OCI-LY7 (cell line): Measurements from ENCODE around the gene PLCB1. TPM values are rescaled to one million over a fixed set of nuclear protein-coding genes. Genes with fewer than 3 reads are reported as not detected.
A peak's percentile ranks its signal among the peaks of the same experiment; 100 is the strongest.
"Not testable (repeated sequence)": the region's sequence is repeated elsewhere in the genome, so short reads cannot be mapped to it uniquely, and the experiment has no call there.

ENCODE experiments used
- BruUV-seq: library from RNA; stranded (reverse); fragments of 400-500 nt; replicated peaks from 2 replicates; lab custom pipeline; 2021; lab: Mats Ljungman, UMichigan
- CTCF ChIA-PET: fragments of 300-600 bp; sonication (Branson Sonifier 250); formaldehyde crosslinking; loops from one replicate; lab custom pipeline; 2022; ENCODE audit warnings: antibody characterized with exemption; ENCODE audit not compliant: unreplicated experiment; lab: Charles Lee
- POLR2A ChIA-PET: fragments of 300-600 bp; sonication (Branson Sonifier 250); formaldehyde crosslinking; loops from one replicate; lab custom pipeline; 2022; ENCODE audit warnings: antibody characterized with exemption; lab: Charles Lee
- DNase-seq: peaks from one replicate; pipeline ENCODE4 v3.0.0-alpha.2; 2015; ENCODE audit warnings: low spot score
- H2AFZ ChIP-seq: fragments of 200-600 bp; sonication (generic), shearing (Covaris generic); 2 replicates; pipeline ENCODE4 v1.6.1; 2014; ENCODE audit warnings: mild to moderate bottlenecking, antibody characterized with exemption, low read length, moderate library complexity
- H3K27ac ChIP-seq: fragments of 200-600 bp; sonication (generic); 2 replicates; pipeline ENCODE4 v1.5.1; 2014; ENCODE audit warnings: mixed run types, low read depth, mild to moderate bottlenecking, moderate library complexity, low read length, inconsistent platforms; ENCODE audit not compliant: poor library complexity, severe bottlenecking
- H3K36me3 ChIP-seq: fragments of 200-600 bp; sonication (generic); 2 replicates; pipeline ENCODE4 v1.6.1; 2014; ENCODE audit warnings: mild to moderate bottlenecking, antibody characterized with exemption, low read length, moderate library complexity, mixed read lengths; ENCODE audit not compliant: insufficient read depth
- H3K4me1 ChIP-seq: fragments of 200-600 bp; sonication (generic); 2 replicates; pipeline ENCODE4 v1.5.1; 2014; ENCODE audit warnings: mild to moderate bottlenecking, low read length; ENCODE audit not compliant: insufficient read depth, poor library complexity, severe bottlenecking
- H3K4me2 ChIP-seq: fragments of 200-600 bp; sonication (generic); 2 replicates; pipeline ENCODE4 v1.6.1; 2014; ENCODE audit warnings: mild to moderate bottlenecking, low read length
- H3K4me3 ChIP-seq: fragments of 200-600 bp; sonication (generic); 2 replicates; pipeline ENCODE4 v1.5.1; 2014; ENCODE audit warnings: mild to moderate bottlenecking, low read depth, low read length; ENCODE audit not compliant: poor library complexity, severe bottlenecking
- H3K79me2 ChIP-seq: fragments of 200-600 bp; sonication (generic); 2 replicates; pipeline ENCODE4 v1.6.1; 2016; ENCODE audit warnings: low read depth, mild to moderate bottlenecking, low read length, moderate library complexity, mixed read lengths; ENCODE audit not compliant: insufficient read depth
- H3K9me2 ChIP-seq: fragments of 200-600 bp; sonication (generic); 2 replicates; pipeline ENCODE4 v1.6.1; 2016; ENCODE audit warnings: mild to moderate bottlenecking, low read length, mixed read lengths; ENCODE audit not compliant: insufficient read depth
- H3K9me3 ChIP-seq: fragments of 200-600 bp; sonication (generic); 2 replicates; pipeline ENCODE4 v1.6.1; 2014; ENCODE audit warnings: mild to moderate bottlenecking, mixed run types, low read length, mixed read lengths
- H4K20me1 ChIP-seq: fragments of 200-600 bp; sonication (generic); 2 replicates; pipeline ENCODE4 v1.6.1; 2014; ENCODE audit warnings: mild to moderate bottlenecking, antibody characterized with exemption, low read length, moderate library complexity, mixed read lengths; ENCODE audit not compliant: insufficient read depth
- EZH2phosphoT487 ChIP-seq: fragments of 200-600 bp; sonication (generic); IDR thresholded peaks from 2 replicates; pipeline ENCODE4 v1.6.1; 2018; ENCODE audit warnings: low read depth, borderline replicate concordance, mild to moderate bottlenecking, mixed run types, antibody characterized with exemption, low read length, moderate library complexity, mixed read lengths
- intact Hi-C: fragments of 100-400 bp; cut with micrococcal nuclease; formaldehyde crosslinking; loops from one replicate; pipeline ENCODE4 v1.10.0; 2022; ENCODE audit not compliant: unreplicated experiment
- total RNA-seq, 2 experiments: library from RNA; depleted of rRNA in 1 of 2; stranded (reverse); fragments of >200 nt in 1 of 2; shearing (Covaris generic) in 1 of 2; gene quantifications; 2 replicates each; pipeline ENCODE4 v1.2.3, GENCODE V29; 2014 to 2022
- TF ChIP-seq, protein P1 (sequence below): fragments of 200-600 bp; sonication (generic); conservative IDR thresholded peaks from 2 replicates; pipeline ENCODE4 v1.5.1; 2014; ENCODE audit warnings: mild to moderate bottlenecking, antibody characterized with exemption, low read length, moderate library complexity, mixed read lengths

The PLCB1 gene
- total RNA-seq, 2 experiments from 2014 or later, result 14.6 to 30.5 TPM

DNA sequence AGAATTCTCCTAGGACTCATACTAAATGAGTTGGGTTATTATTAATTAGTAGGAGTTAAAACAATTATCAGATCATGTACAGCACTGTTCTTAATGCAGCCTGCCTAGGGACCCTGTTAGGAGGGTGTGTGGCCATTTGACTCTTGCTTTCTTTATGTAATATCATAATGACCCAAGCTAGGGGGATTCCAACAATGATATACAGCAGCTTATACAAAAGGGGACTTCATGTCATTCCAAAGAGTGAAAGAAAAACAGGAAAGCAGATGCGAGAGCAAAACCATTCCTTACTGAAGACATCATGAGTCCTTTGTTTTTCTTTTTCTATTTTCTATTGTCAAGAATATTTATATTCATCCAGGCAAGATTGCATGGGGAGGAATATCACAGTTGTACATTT lies 455.2 kb downstream of the PLCB1 start:
- intact Hi-C loops, result no loop called here
- H3K4me2 ChIP-seq, result no peak overlapping the region
- H3K79me2 ChIP-seq, result no peaks in the 10 kb centered on the region
- H4K20me1 ChIP-seq, result no peaks in the 10 kb centered on the region
- no peaks in the 10 kb centered on the region for H3K9me2 ChIP-seq
- no peak for DNase-seq
- no TSS peak for BruUV-seq
- no peak overlapping the region for H2AFZ ChIP-seq
- no peaks in the 10 kb centered on the region for H3K9me3 ChIP-seq
- H3K4me1 ChIP-seq, result peaks cover 11% of the 10 kb centered on the region
- H3K4me3 ChIP-seq, result no peak overlapping the region
- no peak overlapping the region for H3K27ac ChIP-seq
- no peaks in the 10 kb centered on the region for H3K36me3 ChIP-seq
- no peak for TF ChIP-seq EZH2phosphoT487
- TF ChIP-seq, protein P1, sequence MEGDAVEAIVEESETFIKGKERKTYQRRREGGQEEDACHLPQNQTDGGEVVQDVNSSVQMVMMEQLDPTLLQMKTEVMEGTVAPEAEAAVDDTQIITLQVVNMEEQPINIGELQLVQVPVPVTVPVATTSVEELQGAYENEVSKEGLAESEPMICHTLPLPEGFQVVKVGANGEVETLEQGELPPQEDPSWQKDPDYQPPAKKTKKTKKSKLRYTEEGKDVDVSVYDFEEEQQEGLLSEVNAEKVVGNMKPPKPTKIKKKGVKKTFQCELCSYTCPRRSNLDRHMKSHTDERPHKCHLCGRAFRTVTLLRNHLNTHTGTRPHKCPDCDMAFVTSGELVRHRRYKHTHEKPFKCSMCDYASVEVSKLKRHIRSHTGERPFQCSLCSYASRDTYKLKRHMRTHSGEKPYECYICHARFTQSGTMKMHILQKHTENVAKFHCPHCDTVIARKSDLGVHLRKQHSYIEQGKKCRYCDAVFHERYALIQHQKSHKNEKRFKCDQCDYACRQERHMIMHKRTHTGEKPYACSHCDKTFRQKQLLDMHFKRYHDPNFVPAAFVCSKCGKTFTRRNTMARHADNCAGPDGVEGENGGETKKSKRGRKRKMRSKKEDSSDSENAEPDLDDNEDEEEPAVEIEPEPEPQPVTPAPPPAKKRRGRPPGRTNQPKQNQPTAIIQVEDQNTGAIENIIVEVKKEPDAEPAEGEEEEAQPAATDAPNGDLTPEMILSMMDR, result no peak
- ChIA-PET CTCF (no interaction called here), POLR2A (no interaction called here)

DNA sequence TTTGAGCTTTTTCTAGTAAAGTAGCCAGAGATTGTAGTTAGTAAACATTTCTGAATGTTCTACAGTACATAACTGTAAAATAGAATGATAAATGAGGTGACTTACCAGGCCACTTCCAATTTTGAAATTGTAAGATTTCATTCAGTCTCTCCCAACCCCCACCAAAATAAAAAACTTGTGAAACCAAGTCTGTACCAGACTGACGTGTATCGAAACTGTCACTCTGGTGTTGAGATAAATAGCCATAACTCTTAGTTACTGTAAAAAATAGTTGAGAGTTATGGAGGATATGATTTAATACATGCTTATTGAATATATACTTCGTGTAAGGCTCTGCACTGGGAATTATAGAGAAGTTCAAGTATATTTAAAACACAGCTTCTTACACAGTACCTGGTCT lies 455.7 kb downstream of the PLCB1 start:
- intact Hi-C loops, result no loop called here
- no peak overlapping the region for H3K4me3 ChIP-seq
- DNase-seq, result no peak
- no peaks in the 10 kb centered on the region for H3K36me3 ChIP-seq
- no peaks in the 10 kb centered on the region for H4K20me1 ChIP-seq
- H3K4me2 ChIP-seq, result no peak overlapping the region
- TF ChIP-seq, protein P1, result no peak
- no peak for TF ChIP-seq EZH2phosphoT487
- H2AFZ ChIP-seq, result no peak overlapping the region
- ChIA-PET CTCF (no interaction called here), POLR2A (no interaction called here)
- peaks cover 11% of the 10 kb centered on the region for H3K4me1 ChIP-seq
- no peaks in the 10 kb centered on the region for H3K9me3 ChIP-seq
- BruUV-seq, result no TSS peak
- H3K27ac ChIP-seq, result no peak overlapping the region
- H3K79me2 ChIP-seq, result no peaks in the 10 kb centered on the region
- H3K9me2 ChIP-seq, result no peaks in the 10 kb centered on the region

DNA sequence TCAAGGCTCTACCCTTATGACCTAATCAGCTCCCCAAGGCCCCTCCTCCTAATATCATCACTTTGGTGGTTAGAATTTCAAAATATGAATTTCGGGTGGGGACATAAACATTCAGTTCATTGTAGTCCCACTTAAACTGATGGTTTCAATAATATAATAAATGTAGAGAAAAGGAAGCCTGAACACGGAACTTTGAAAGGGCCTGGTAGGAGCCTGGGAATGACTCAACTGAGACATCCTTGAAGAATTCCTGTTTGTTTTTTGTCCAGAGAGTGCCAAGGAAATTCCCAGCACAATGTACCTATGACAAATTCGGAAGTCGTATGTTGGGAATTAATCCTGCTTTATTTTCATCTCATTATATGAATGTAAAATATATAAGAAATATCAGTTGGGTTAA lies 457.9 kb downstream of the PLCB1 start:
- ChIA-PET POLR2A (interaction anchor here (0.5 to 1.6 kb wide), 5 partner anchors 13 to 164 kb away, joined by 3 to 7 read pairs (median 3); no protein-coding TSS in a partner anchor), CTCF (no interaction called here)
- Histone ChIP-seq H3K36me3 (no peaks in the 10 kb centered on the region), H3K4me3 (no peak overlapping the region), H2AFZ (no peak overlapping the region), H3K79me2 (no peaks in the 10 kb centered on the region), H3K9me2 (no peaks in the 10 kb centered on the region), H3K4me2 (no peak overlapping the region), H4K20me1 (no peaks in the 10 kb centered on the region), H3K27ac (no peak overlapping the region), H3K4me1 (no peaks in the 10 kb centered on the region), H3K9me3 (no peaks in the 10 kb centered on the region)
- no peak for DNase-seq
- intact Hi-C loops, result no loop called here
- TF ChIP-seq, protein P1, result no peak
- no peak for TF ChIP-seq EZH2phosphoT487
- no TSS peak for BruUV-seq

DNA sequence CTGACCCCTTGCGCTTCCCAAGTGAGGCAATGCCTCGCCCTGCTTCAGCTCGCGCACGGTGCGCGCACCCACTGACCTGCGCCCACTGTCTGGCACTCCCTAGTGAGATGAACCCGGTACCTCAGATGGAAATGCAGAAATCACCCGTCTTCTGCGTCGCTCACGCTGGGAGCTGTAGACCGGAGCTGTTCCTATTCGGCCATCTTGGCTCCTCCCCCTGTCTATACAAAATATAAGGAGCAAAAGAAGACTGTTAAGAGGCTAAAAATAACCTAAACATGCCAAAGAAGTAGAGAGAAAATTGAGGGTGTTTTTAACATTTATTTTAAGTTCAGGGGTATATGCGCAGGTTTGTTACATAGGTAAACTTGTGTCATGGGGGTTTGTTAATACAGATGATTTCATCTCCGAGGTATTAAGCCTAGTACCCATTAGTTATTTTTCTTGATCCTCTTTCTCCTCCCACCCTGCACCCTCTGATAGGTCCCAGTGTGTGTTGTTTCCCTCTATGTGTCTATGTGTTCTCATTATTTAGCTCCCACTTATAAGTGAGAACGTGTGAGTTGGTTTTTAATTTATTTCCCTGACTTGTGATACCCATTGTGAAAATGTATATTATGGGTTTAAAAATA lies 469.0 kb downstream of the PLCB1 start:
- H3K27ac ChIP-seq, result peak overlapping the region; percentile 77
- H3K36me3 ChIP-seq, H3K9me2 ChIP-seq, H3K4me3 ChIP-seq, BruUV-seq, H3K9me3 ChIP-seq, H4K20me1 ChIP-seq, DNase-seq, CTCF ChIA-PET, H3K79me2 ChIP-seq: not testable (repeated sequence)
- peaks cover 34% of the 10 kb centered on the region for H3K4me1 ChIP-seq
- H3K4me2 ChIP-seq, result peak overlapping the region; percentile 78
- peak overlapping the region; percentile 95; the same call in 1 of the 2 replicates for H2AFZ ChIP-seq
- POLR2A ChIA-PET, result interaction anchor here (0.6 to 1.2 kb wide), 3 partner anchors 9 to 70 kb away, joined by 3 to 5 read pairs (median 3); no protein-coding TSS in a partner anchor
- intact Hi-C loops, result loop anchor here (5.0 to 10.0 kb wide), 2 partner anchors 59 to 196 kb away; no protein-coding TSS in a partner anchor
